ENCODE measurements around the gene SCGB1C2. TPM values are rescaled to one million over a fixed set of nuclear protein-coding genes. Genes with fewer than 3 reads are reported as not detected.
"Not testable (repeated sequence)": the region's sequence is repeated elsewhere in the genome, so short reads cannot be mapped to it uniquely, and the experiment has no call there.

SCGB1C2 gene
- total RNA-seq, result not detected
- polyA plus RNA-seq, result not detected
- long read RNA-seq, donor 1, result 0 reads
- long read RNA-seq, donor 2, result 0 reads

GRCh38 chr17:137166-137807 lies at the start of gene SCGB1C2:
TSS of gene SCGB1C2 (plus strand) at chr17:137569. CDS start at chr17:137591, 22 bp downstream.
- H3K4me3 ChIP-seq; H3K4me1 ChIP-seq; intact Hi-C loops (cut with DNase I; ENCODE audit: low total_unique reads); H3K27ac ChIP-seq; H3K9me3 ChIP-seq; H3K27me3 ChIP-seq (replicated peaks in 1 of 7); H3K36me3 ChIP-seq: not testable (repeated sequence)
- peak; percentile 18 for DNase-seq
- 60 to 90% (median 86%) methylated on average over 1 to 11 of the region's 16 CpGs; no CpG with 5 or more reads in 1 of the 5 donors for WGBS, 5 donors

GRCh38 chr17:113111-113510 lies 24.3 kb upstream of the SCGB1C2 start:
- H3K9me3 ChIP-seq; H3K4me1 ChIP-seq; H3K27me3 ChIP-seq (replicated peaks in 1 of 7); DNase-seq; H3K36me3 ChIP-seq; H3K4me3 ChIP-seq; intact Hi-C loops (cut with DNase I; ENCODE audit: low total_unique reads); H3K27ac ChIP-seq: not testable (repeated sequence)
- WGBS, 5 donors, result no CpG with 5 or more reads among the region's 5 CpGs

- H3K4me1 ChIP-seq; H3K9me3 ChIP-seq; H3K27ac ChIP-seq; intact Hi-C loops (cut with DNase I; ENCODE audit: low total_unique reads); H3K27me3 ChIP-seq (replicated peaks in 1 of 7); H3K36me3 ChIP-seq; H3K4me3 ChIP-seq: not testable (repeated sequence)
- peak; percentile 90 for DNase-seq
- WGBS, 5 donors, result 1 to 6% (median 2%) methylated on average over 3 to 19 of the region's 20 CpGs
- peak in 6 of 11 experiments; percentile 33 to 66 (median 45) for TF ChIP-seq CTCF (IDR thresholded peaks at IDR 0.05 in 8 of 11, conservative IDR thresholded peaks at IDR 0.05 in 3 of 11)
Observed at GRCh38 chr17:118339-118917, 18.9 kb upstream of the SCGB1C2 start.

GRCh38 chr17:133932-134331 lies 3.4 kb upstream of the SCGB1C2 start:
- H3K9me3 ChIP-seq; H3K4me3 ChIP-seq; H3K4me1 ChIP-seq; intact Hi-C loops (cut with DNase I; ENCODE audit: low total_unique reads); H3K36me3 ChIP-seq; H3K27ac ChIP-seq; H3K27me3 ChIP-seq (replicated peaks in 1 of 7): not testable (repeated sequence)
- WGBS, 5 donors, result 91 to 100% (median 96%) methylated on average over 1 to 17 of the region's 40 CpGs; no CpG with 5 or more reads in 2 of the 5 donors
- DNase-seq, result peak; percentile 69

GRCh38 chr17:134332-134785 lies 3.0 kb upstream of the SCGB1C2 start:
- H3K9me3 ChIP-seq; H3K4me3 ChIP-seq; H3K27me3 ChIP-seq (replicated peaks in 1 of 7); H3K4me1 ChIP-seq; H3K27ac ChIP-seq; H3K36me3 ChIP-seq; intact Hi-C loops (cut with DNase I; ENCODE audit: low total_unique reads): not testable (repeated sequence)
- WGBS, 5 donors, result 60 to 100% (median 76%) methylated on average over 1 to 13 of the region's 25 CpGs
- peak in 6 of 11 experiments; percentile 10 to 66 (median 36) for TF ChIP-seq CTCF (IDR thresholded peaks at IDR 0.05 in 8 of 11, conservative IDR thresholded peaks at IDR 0.05 in 3 of 11)
- DNase-seq, result peak; percentile 72

- 81 to 93% (median 87%) methylated on average over 6 of the region's 6 CpGs for WGBS, 5 donors
- H3K27me3 ChIP-seq (replicated peaks in 1 of 7); H3K4me3 ChIP-seq; H3K27ac ChIP-seq; H3K36me3 ChIP-seq; H3K4me1 ChIP-seq; H3K9me3 ChIP-seq; intact Hi-C loops (cut with DNase I; ENCODE audit: low total_unique reads): not testable (repeated sequence)
- peak; percentile 45 for DNase-seq
Observed at GRCh38 chr17:135022-135421, 2.3 kb upstream of the SCGB1C2 start.

GRCh38 chr17:135895-136294 lies 1.5 kb upstream of the SCGB1C2 start:
- DNase-seq; H3K27me3 ChIP-seq (replicated peaks in 1 of 7); H3K36me3 ChIP-seq; H3K4me3 ChIP-seq; intact Hi-C loops (cut with DNase I; ENCODE audit: low total_unique reads); H3K9me3 ChIP-seq; H3K27ac ChIP-seq; H3K4me1 ChIP-seq: not testable (repeated sequence)
- no CpG with 5 or more reads among the region's 1 CpG for WGBS, 5 donors
